T-helper 1 cell treated with Interleukin-12 subunit alpha and Interleukin-12 subunit beta and Interleukin-4 antibody, amounts not matched to agents 30 ng/mL and 1 ng/mL, for 36 hours (primary cell): Measurements from ENCODE around the gene ARMH3. TPM values are rescaled to one million over a fixed set of nuclear protein-coding genes. Genes with fewer than 3 reads are reported as not detected.

Experiments
- intact Hi-C: fragments of 100-400 bp; cut with micrococcal nuclease; formaldehyde crosslinking; loops from one replicate; pipeline ENCODE4 v1.15.1; 2024
- total RNA-seq: library from RNA; stranded (reverse); gene quantifications from 2 replicates; pipeline ENCODE4 v1.2.3, GENCODE V29; 2022

The ARMH3 gene
- total RNA-seq, 1 donor from 2014 or later: 28.0 TPM

DNA sequence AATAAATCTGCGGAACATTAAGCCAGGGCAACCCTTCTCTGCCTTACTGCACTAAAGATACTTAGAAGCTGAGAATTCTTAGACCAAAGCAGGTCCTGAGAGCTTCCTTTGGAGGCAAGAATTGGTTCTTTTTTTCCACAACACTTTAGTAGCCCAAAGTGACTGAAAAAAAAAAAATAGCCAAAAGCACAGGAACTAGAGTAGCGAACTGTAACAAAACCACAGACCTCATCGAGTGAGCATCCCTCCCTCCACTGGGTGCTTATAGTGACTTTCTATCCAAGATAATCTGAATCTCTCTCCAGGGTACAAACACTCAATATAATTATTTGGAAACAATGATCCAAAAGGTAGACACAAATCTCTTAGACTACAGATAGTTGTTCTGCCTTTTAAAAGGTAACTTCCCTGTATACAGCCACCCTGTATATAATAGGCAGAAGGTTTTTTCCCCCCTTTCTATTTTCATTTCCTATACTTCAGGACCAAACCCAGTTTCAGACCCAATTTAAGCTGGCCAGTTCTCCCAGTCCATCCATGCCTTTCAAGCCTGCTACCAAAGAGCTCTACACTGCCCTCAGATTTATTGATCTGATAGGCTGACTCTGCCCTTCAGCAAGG, 180.8 kb downstream of the ARMH3 start:
- intact Hi-C loops: no loop called here

DNA sequence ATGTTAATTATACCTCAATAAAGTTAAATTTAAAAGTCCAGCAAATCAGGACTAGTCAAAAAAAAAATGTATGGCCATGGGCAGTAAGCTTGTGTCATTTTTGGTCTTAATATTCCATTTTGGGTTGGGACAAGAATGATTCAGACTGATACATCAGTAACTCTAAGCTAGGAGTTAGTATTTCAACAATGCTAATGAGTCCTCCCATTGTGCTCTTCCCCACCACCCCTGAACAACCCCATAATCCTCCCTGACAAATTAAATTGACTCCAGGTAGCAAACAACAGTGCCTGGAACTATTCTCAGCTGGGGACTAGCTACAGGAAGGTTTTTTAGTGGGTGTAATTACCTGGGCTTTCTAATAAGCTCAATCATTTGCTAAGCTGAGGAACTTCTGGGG, 181.7 kb downstream of the ARMH3 start:
- intact Hi-C loops: no loop called here

DNA sequence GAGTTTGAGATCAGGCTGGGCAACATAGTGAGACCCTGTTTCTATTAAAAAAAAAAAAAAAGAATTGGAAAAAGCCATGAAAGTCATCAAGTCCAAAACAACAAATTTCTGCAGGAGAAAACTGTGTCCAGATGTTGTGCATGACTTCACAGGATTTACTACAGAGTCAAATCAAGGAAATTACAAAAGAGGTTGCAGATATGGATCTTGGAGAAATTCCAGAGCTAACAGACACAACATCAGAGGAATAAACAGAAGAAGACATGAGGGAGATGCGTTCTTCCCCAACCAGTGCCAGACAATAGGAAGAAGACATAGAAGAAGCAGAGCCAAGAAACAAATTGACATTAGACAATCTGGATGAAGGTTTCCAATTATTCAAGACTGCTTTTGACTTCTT, 188.0 kb downstream of the ARMH3 start:
- intact Hi-C loops: no loop called here

DNA sequence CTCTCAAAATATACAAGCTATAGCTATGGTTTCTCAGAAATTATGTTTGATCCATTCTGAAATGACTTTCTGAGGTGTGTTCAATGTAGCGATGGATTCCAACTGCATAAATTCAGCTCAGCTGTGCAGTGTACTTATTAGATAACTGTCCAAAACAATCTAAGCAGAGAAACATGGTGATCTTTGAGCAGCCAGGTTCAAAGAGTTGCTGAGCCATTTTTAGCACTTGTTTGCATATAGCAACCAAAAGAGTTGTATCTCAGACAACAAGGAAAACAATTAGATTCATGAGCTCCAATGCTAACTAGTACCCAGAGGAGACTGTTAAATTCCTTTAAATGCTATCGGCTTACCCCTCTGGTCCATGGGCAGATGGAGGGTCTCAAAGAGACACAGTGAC, 196.4 kb downstream of the ARMH3 start:
- intact Hi-C loops: no loop called here

DNA sequence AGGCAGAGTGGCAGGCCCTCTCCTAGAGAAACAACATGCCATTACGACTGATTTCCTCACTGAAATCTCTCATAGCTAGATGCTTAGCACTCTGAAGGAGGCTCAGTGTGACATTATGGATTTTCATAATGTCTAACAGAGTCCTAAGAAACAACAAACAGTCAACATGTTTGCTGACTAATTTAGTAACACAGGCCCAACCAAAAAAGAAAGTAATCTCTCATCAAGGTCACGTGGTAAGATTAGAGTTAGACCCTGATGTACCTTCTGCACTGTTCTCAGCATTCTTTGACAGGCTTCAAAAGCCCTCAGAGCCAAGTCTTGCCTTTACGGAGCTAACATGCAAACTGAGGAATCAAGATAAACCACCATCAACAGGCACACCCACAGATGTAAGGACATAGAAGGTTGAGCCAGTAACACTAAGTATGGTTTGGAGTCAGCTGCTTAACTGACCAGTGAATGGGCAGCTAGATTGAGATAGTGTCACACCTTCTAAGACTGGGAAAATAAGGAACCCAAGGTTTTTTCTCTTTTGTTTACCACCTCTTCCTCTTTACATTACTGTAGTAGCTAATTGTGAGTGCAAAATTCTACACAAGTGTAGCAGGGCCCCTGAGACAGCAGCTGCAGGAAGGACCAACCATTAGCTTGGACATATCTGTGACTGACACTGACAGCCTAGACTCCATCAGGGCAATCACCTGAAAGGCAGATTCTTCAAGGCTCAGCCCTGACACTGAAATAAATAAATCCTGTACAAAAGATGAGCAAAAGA, 197.1 kb downstream of the ARMH3 start:
- intact Hi-C loops: loop anchor here (1.0 kb wide), 1 partner anchor 17 kb away; no protein-coding TSS in a partner anchor

DNA sequence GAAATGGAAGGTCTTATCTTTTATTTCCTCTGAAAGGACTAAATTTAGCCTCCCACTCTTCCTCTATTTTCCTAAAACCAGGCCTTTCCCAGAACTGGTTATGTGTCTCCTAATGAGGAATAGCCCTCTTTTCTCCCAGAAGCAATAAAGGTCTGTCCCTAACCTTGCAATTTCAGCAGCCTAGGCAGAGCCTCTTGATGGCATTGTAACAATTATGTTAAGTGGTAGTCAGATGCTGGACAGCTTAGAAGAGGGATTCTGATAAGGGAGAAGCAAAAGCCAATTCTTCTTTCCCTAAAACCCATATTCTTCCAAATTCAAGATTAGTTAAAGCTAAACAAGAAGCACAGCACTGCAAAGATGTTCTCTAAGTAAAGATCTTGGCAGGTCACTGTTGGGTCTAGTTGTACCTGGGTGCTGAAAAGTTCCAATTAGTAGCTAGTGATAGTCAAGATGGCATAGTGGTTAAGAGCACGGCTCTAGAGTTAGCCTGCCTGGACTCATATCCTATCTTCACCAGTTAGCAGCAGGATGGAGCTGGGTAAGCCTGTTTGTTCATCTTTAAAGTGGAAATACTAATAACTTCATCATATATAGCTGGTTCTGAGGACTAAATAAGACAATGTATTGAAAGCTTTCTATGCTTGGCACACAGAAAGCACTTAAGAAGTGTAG, 198.0 kb downstream of the ARMH3 start:
- intact Hi-C loops: loop anchor here (1.0 kb wide), 1 partner anchor 16 kb away; no protein-coding TSS in a partner anchor

DNA sequence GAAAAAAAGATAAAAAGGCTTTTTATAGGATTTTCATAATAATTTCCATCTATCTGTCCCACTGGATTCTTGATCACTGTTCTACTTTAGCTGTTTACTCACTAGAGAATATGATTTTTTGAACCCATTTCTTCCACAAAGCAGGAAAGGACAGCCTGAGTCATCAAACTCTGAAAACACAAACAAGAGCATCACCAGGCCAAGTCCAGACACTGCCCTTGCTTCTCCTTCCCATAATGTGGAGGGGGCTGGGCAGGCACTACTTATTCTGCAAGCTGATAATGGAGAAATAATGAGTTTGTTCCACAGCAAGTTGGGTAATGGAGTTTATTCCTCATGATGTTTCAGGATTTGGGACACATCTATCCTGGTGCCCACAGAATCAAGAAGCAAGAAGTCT, 199.3 kb downstream of the ARMH3 start:
- intact Hi-C loops: no loop called here

DNA sequence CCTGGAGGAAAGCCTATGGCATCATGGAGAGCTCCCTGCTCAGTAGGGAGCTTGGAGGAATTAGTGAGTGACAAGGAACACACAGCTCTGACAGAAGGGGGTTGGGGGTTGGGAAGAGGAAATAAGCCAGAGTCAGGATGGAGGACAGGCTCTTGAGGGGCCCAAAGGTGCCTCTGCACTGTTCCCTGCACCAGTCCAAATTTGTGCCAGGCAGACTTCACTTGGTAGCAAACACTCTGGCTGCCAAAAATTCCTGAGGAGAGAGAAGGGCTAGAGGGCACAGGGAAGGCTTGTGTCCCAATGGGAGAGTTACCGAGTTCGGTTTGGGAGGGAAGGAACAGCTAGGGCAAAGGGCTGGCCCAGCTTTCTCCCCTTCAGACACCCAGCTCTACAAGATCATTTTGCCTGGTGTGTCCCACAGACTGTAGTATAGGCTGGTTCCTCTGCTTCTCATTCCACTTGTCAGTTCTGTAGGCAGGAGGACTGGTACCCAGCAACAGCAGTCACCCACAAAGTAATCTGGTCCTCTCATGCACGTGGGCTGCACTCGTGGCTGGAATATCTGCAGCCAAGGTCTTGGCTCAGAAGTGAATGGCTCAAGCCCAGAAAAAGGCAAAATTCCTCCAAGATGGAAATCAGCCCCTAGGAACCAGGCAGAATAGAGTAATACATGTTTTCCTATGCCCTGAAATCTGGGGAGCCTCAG, 204.4 kb downstream of the ARMH3 start:
- intact Hi-C loops: no loop called here

DNA sequence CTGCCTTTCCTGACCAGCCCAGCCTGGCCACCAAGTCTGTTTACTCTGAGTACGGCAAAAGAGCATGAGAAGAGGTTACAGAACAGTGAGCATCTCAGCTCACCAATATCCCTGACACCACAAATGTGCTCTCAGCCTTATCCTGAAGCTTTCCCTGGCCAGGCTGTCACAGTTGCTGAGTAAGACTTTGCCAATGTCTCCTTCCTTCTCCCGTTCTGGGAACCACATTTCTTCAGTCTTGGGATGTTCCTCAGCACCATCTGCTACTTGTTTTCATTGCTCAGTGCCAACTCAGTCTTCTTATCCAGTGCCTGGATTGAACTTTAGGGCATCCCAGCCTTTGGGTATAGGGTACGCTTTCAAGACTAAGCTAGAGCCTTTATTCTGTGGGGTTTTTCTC, 205.2 kb downstream of the ARMH3 start:
- intact Hi-C loops: no loop called here

DNA sequence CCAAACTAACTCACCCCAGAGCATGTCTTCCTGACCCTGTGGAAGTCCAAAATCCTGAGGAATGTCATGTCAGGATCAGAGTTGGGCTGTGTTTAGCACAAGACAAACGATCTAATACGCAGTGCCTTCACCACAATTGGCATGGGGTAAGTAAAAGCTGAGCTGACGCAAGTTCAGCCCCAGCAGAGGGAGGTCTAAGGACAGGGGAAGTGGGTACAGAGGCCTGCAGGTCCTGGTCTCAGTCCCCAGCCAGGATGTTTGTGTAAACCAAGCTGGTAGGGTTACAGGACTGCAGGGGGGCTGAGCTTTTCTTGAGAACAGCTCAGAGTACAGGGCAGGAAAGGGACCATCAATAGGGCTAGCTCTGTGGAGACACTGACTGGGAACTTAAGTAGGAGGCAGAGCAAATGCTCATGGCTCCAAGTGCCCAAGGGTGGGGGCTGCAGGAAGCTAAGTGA, 207.1 kb downstream of the ARMH3 start:
- intact Hi-C loops: no loop called here

DNA sequence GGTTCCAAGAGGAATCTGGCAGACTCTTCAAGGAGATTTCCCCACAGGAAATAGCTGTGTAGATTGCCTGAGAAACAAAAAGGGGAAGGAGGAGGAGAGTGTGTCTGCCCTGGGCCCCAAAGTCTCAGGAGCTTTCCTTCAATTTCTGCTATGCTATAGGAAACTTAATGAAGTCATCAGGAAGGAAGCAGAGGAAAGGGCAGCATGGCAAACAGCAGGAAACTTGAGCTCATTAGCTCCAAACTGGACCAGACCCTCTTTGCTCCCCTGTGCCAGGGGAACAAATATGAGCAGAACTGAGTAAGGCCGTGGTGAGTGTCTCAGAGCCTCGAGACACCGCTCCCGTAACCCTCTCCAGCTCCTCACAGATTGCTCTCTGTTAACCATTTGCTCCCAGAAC, 207.6 kb downstream of the ARMH3 start:
- intact Hi-C loops: no loop called here

DNA sequence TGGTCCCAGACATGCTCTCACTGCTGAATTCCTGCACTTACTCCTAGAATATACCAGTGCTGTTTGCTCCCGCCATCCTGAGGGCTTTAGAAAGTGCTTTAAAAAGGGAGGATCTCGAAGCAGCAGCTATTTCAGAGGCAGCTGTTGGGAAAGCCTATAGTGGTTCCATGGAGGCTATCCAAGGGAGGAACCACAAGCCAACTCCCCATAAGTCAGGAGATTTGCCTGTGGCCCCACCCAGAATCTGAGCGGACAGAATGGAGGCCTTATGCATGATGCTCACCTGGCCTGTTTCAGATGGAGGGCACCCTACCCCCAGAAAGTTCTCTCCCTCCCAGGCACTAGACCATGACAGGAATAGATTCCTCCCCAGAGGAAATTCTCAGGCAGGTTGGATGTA, 210.1 kb downstream of the ARMH3 start:
- intact Hi-C loops: no loop called here

DNA sequence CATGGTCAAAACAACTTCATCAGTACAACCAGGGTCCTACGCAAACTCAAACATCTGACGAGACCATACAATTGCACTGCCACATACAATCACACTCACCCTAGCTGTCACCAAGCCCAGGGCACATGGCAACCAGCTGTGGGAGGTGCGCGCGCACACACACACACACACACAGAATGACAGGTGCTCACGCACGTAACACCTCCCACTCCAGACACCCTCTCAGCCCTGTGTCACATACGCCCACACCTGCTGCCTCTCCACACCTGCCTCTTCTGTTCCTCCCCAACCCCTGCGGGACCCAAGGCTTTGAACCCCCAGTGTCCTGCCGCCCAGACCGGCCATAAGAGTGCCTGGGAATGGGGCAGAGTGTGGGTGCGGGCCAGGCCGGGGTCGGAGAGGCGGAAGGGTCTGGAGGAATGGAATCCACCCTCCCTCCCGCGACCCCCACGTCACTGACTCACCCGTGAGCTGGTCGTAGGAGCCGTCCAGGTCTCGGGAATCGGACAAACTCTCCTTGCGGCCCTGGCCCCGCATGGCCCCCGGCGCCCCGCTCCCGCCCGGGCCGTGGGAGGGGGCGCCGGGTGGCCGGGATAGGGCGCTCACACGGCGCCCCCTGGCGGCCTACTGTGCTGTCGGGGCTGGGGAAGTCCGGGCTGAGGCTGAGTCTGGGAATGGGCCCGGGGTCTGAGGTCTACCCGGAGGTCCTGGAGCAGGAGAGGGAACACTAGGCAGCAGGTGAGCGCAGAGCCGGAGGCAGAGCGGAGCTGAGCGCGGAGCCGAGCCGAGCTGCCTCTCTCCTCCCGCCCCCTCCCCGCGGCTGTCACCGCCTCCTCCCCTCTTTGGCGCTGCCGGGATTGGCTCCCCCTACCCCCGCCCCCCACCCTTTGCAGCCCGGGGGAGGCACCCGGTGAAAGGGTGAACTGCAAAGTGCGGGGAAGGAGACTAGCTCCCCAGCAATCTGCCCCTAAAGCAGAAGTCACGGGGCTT, 212.6 kb downstream of the ARMH3 start, which contains the start of gene KCNIP2:
KCNIP2 (minus strand) TSS at position 769 of the 990 bp plus-strand sequence; CDS start at position 537, 232 bp downstream.
- intact Hi-C loops: no loop called here

DNA sequence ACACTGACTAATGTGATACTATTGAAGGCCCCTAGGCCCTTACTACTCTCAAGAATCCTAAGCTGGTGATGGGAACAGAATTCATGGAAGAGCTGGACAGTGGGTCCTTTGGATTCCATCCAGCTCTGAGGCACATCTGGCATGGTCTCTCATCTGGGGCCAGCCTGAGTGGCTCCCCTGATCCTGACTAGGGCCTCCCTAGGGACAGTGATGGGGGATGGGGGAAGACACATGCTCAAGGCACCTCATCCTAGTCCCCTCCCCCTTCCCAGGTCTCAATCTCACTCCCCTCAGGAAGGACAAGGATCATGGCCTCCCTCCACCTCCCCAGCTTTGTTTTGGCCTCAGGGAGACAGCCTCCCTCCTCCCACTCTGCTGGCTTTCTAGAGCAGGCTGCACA, 214.1 kb downstream of the ARMH3 start:
- intact Hi-C loops: loop anchor here (1.0 to 2.0 kb wide), 2 partner anchors 16 to 223 kb away; partner anchors contain the start of gene HPS6

DNA sequence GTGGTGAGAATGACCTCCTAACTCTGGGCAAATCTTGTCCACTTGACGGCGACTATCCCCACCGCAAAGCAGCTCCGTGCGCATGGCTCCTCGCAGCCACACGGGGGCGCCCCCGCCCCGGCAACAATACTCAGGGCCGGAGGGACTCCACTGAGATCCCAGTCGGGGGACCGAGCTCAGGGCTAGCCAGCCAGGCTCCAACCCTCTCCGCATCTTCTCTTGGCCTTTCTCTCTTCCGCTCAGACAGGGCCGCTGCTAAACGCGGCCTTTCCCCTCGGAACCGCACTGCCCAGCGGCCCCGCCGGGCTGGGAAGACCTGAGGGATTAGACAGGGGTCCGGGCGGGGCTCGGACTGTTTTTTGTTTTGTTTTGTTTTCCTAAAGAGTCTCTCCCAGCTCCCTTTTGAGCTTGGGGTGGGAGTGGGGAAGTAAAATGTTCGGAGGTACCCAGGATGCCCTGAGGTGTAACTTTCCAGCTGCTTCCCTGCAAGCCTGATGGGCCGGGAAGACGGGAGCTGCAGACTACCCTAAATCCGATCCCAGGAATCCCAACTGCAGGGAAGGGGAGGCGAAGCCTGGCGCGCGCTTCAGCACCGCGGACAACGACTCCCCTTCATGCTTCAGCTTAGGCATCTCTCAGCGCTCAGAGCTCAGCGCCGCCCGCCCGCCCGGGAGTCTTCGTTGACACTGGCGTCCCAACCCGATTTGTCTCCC, 215.1 kb downstream of the ARMH3 start:
- intact Hi-C loops: loop anchor here (1.0 to 2.0 kb wide), 5 partner anchors 11 to 232 kb away; partner anchors contain the start of gene HPS6

DNA sequence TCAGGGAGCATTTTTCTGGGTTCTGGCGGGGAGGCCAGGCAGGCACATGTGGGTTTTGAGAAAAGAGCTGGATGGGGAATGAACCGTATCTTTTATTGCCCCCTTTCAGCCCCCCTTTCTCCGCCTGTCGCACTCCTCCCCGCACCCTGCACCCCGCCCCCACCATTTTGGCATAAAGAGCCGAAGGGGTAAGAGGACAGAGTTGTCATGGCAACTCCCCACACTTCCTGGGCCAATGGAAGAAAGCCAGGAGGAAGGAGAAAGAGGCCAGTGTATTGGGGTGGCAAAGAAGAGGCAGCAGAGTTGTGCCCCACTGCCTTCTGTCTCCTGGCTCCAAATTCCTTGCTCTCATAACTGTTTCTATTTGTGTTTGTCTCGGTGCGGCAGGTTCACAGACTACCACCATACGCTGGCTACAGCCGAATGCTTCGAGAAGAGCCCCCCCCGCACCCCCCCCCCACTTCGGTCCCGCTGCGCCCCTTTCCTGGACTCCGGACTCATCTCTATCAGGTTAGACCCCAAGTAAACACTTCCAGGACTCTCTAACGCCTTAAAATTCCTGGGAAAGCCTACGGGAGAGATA, 215.8 kb downstream of the ARMH3 start:
- intact Hi-C loops: loop anchor here (1.0 to 2.0 kb wide), 5 partner anchors 10 to 233 kb away; partner anchors contain the start of gene HPS6

DNA sequence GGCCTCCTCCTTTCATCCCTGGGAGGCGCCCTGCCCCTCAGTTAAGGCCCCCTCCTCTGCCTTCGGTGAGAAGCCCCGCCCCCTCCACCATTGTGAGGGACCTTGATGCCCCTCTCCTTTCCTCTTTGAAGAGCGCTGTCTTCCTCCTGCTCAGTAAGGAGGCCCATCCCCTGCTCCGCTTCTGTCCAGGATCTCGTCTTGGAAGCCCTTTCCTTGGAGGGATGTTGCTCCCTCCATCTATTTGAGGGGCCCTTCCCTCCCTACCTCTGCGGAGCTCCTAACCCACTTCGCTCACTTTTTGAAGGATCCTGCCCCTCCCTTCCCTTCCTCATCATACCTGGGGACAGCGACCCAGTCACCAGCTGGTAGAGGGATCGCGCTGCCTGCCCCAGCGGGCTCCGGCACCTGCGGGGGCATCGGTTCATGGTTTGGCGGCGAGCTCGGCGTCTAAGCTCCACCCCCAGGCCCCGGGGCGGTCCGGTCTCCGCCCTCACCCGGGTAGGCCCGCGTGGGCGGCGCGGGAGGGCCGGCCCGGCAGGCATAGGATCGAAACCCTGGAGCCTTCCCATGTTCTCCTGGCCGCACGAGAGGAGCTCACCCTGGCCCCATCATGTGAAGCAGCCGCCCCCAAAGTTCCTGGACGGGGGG, 216.4 kb downstream of the ARMH3 start:
- intact Hi-C loops: loop anchor here (1.0 to 5.0 kb wide), 6 partner anchors 9 to 663 kb away; partner anchors contain the start of genes ACTR1A, HPS6 and SUFU

DNA sequence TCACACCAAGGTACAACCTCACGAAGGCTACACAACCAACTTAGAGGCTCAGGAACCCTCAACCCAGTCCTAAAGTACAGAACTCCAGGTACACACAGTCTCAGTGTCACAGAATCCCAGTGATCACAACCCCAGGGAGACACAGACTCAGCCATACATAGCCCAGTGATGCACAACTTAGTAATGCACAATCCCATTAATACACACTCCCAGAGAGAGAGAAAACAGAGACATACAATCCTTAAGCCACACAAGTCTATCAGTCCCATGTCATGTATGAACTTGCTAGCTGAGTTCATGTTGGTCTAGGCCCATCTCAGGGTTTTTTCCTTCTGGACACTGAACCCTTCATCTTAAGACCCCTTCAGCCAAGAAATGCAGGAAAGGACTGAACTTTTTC, 217.0 kb downstream of the ARMH3 start:
- intact Hi-C loops: loop anchor here (5.0 kb wide), 1 partner anchor 663 kb away; the partner anchor contains the start of genes ACTR1A and SUFU
